Stimulated activated CD8-positive, alpha-beta memory T cell treated with anti-CD3 and anti-CD28 coated beads, Interleukin-7, amount 100 ng/mL, for 48 hours (primary cell): Measurements from ENCODE around the gene MLH3.
A peak's percentile ranks its signal among the peaks of the same experiment; 100 is the strongest.

Experiments used
- DNase-seq, 2 donors: peaks; one replicate each; pipeline ENCODE4 v3.0.0-alpha.2; 2020; ENCODE audit warnings: low read depth in 1 of 2; ENCODE audit errors: extremely low read depth in 1 of 2

The MLH3 gene

GRCh38 chr14:75067212-75067611 is 15.9 kb upstream of the MLH3 start:
- no peak for DNase-seq

DNA sequence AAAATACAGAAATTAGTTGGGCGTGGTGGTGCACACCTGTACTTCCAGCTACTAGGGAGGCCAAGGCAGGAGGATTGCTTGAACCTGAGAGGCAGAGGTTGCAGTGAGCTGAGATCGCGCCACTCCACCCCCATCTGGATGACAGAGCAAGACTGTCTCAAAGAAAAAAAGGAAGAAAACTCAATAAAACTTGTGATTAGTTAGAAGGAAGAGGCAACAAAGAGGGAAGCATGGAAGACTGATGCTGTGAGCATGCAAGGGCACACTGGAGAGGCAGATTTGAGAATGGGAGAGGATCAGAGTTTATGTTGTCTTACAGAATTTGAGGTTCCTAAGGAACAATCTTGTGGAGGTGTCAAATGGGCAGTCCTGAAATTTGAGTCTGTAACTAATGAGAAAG is 15.4 kb upstream of the MLH3 start:
- DNase-seq, result no peak

- no peak for DNase-seq
Observed at GRCh38 chr14:75064205-75064567, 12.9 kb upstream of the MLH3 start.

- DNase-seq, result peak; percentile 85 to 90
Observed at GRCh38 chr14:75063491-75064204, 12.4 kb upstream of the MLH3 start, which contains the start of gene ACYP1. Gene ACYP1 (minus strand): TSS chr14:75064024. CDS start chr14:75063553, 471 bp downstream.

DNA sequence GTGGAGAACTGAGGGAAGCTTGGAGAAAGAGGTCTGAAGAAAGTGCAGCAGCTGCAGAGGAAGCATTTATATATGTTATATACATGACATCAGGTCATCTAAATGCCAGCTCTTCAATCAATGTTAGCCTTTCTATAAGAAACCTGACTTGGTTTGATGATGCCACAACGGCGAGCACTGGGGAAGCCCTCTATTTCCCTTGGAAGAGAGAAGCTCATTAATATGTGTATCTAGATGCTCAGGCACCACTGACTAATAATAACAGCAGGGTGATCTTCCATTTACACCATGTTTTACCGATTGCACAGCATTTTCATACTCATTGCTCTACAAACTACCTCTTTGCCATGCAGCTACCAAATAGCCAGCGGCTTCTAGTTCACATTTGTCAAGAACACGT is 11.7 kb upstream of the MLH3 start:
- DNase-seq, result no peak

DNA sequence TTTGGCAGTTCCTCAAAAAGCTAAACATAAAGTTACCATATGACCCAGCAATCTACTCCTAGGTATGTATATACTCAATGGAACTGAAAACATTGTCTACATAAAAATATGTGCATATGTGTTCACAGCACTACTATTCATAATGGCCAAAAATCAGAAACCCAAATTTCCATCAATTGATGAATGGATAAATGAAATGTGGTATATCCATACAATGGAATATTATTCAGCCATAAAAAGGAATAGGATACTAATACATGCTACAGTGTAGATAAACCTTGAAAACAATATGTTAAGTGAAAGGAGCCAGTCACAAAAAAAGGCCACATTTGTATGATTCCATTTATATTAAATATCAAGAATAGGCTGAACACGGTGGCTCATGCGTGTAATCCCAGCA is 9.2 kb upstream of the MLH3 start:
- DNase-seq, result no peak

DNA sequence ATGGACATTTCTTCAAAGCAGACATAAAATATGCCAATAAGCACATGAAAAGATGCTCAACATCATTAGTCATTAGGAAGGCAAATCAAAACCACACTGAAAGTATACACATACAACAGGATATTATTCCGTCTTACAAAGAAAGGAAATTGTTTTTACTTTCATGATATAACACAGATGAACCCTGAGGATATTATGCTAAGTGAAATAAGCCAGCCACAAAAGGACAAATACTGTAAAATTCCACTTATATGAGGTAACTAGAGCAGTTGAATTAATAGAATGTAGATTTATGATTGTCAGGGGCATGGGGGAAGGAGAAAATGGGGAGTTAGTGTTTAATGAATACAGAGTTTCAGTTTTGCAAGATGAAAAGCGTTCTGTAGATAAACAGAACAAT is 8.4 kb upstream of the MLH3 start:
- no peak for DNase-seq

DNA sequence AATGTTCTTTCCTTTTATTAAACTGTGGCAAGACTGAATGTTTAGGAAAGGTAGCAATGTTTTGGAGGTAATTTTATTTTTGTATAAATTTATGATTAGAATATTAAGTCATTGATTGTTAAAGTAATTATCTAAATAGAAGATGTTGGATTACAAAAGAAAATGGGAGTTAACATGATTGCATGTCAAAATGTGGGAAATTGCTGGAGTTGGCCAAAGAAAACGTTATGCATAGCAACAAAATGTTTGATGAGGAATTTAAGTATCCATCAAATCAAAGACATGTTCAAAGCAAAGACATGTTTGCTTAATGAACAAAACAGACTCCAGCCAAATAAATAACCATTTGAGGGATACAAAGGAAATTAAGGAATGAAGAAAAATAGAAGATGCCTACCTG is 3.2 kb upstream of the MLH3 start:
- DNase-seq, result no peak

- DNase-seq, result no peak
Observed at GRCh38 chr14:75053396-75054291, 2.4 kb upstream of the MLH3 start.

GRCh38 chr14:75051556-75051899 is 261 bp upstream of the MLH3 start:
- no peak for DNase-seq

DNA sequence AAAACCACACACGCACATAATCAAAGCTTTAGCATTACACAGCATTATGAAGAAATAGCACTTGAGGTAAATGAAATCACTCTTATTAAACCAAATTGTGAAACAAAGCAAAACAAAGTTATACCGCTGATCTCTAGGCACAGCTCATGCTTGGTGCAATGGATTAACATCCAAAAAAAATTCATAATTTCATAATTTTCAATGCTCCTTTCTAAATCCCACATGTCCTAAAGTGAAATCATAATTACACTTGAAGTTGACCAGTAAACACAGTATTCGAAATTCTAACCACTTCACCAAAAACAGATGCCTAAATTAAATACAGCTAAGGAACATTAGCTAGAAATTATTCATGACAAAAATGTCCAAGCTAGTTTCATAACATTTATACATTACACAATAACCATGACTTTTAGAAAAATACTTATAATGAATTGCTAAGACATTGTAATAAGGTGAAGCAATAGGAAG is 1.5 kb downstream of the MLH3 start:
- DNase-seq, result no peak

DNA sequence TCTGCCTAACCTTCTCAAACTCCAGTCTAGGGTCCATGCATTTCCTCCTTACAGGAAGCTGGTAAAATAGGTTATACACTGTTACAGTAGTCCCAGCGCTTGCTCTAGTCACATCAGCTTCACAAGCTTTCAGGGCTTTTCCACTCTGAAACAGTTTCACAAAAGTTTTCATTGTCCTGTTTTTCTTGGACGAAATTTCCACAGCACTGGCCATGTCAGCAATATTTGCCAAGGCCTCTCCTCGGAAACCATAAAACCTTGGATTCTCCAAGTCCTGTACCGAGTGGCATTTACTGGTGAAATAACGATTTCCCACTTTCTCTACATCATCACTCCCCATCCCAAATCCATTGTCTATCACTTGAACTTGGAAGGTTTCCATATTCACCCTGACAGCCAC is 2.1 kb downstream of the MLH3 start:
- no peak for DNase-seq

DNA sequence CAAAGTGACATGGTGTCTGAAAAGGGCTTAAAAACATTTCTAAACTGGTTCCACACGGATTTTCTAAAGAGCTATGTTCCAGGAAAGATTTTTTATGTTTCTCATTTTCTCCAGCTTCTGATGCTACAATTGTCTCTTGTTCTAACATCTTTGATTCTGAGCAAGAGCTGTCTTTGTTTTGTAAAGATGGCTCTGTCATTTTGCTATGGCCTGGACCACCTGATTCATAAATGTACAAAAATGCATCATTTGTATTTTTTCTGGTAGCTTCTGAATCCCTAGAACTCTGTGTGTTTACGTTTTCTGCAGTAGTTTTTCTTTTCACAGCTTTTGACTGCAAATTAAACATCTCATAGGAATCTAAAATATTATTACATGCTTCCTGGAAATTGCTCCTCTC is 3.2 kb downstream of the MLH3 start:
- no peak for DNase-seq

GRCh38 chr14:75047506-75047905 is 3.8 kb downstream of the MLH3 start:
- DNase-seq, result no peak

DNA sequence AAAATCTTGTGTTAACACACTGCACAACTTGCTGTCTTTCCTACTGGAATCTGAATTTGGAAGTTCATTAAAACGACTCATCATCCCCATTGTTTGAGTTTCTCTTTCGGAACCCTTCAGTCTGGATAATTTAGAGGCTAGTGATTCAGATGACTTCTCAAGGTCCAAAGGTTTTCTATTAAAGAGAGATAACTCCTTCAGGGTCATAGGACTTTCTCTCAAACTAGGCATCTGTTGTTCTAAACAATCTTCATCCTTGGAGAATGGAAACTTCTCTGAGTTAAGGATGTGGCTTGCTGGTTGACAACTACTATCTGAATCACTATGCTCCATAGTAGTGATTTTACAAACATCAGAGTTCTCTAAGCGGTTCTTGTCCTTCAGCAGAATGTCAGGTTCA is 4.4 kb downstream of the MLH3 start:
- no peak for DNase-seq

DNA sequence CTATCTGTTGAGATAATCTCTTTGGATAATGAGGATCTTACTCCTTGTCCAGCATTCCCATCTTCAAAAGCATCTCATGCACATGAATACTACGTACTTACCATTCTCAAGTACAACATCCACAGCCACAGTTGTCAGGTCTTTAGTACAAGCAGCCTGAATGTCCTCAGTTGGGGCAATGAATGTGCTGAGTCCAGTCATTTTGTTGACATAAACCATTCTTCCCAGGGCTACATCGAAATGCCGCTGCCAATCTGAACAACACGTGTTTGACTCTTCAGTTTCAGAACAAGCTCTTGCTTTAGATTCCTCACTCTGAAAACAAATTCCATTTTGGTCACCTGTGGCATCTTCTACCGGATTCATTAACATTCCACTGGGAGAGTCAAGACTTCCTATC is 5.0 kb downstream of the MLH3 start:
- DNase-seq, result no peak

DNA sequence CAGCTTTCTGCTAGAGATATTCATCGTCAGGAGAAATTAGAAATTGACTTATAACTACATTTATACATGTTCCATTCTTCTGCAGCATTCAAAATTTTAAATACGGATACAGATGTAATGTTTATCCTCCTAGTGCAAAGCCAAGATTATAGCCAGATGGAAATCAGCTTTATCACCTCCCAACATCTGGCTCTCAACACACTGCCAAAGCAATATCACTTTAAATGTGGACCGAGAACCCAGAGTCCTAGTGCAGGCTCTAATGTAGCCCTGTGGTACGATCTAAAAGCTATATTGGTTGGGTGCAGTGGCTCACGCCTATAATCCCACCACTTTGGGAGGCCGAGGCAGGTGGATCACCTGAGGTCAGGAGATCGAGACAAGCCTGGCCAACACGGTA is 6.5 kb downstream of the MLH3 start:
- no peak for DNase-seq

GRCh38 chr14:75044322-75044721 is 6.9 kb downstream of the MLH3 start:
- no peak for DNase-seq

GRCh38 chr14:75042035-75042434 is 9.2 kb downstream of the MLH3 start:
- no peak for DNase-seq

- DNase-seq, result no peak
Observed at GRCh38 chr14:75041613-75042012, 9.7 kb downstream of the MLH3 start.

GRCh38 chr14:75040959-75041358 is 10.3 kb downstream of the MLH3 start:
- DNase-seq, result no peak

DNA sequence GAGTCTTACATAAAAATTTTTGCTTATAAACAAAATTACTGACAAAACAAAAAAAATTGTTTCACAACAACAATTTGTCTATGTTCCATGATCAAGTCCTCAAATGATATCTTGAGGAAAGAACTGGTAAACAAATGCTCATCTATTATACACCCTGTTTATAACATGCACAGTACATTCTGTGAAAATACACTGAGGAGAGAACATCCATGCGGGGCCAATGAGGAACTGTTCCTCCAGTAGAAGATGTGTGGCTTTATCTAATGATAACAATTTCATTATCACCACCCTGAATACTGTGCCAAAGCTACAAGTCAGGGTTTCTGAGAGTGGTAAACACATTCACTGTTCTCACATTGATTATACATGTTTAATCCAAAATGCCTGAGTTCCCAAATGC is 10.8 kb downstream of the MLH3 start:
- no peak for DNase-seq
